ENCODE results near the gene CPT1C. TPM values are rescaled to one million over a fixed set of nuclear protein-coding genes. Genes with fewer than 3 reads are reported as not detected.
A peak's percentile ranks its signal among the peaks of the same experiment; 100 is the strongest.

CPT1C gene
- total and polyA plus RNA-seq, 2 of the 8 experiments (the other 6 are each of a cell fraction or from before 2014, with no cell fraction given): 79.6 to 91.8 TPM

- TF ChIP-seq CTBP2 (IDR thresholded peaks at IDR 0.05; ENCODE audit: borderline replicate concordance, insufficient read depth, insufficient read length, low read length): no peak
- TF ChIP-seq NANOG (IDR thresholded peaks at IDR 0.05; ENCODE audit: insufficient read depth, low read depth, low read length, poor library complexity, severe bottlenecking): no peak
- no peak for TF ChIP-seq SAP30 (IDR thresholded peaks at IDR 0.05; ENCODE audit: insufficient read depth, insufficient replicate concordance, low read length)
- TF ChIP-seq JUND (IDR thresholded peaks at IDR 0.05; ENCODE audit: low read length): peak; percentile 94
- 0 out of 2 replicates have a peak, but pooled peaks have one; percentile 12 for TF ChIP-seq MAFK (IDR thresholded peaks at IDR 0.05; ENCODE audit: low read depth, low read length)
- TF ChIP-seq TBP (IDR thresholded peaks at IDR 0.05; ENCODE audit: low read depth, low read length): peak; percentile 96
- TF ChIP-seq SRF (IDR thresholded peaks at IDR 0.05; ENCODE audit: low read depth, low read length): no peak
- TF ChIP-seq EGR1 (IDR thresholded peaks at IDR 0.05; ENCODE audit: borderline replicate concordance, low read depth, low read length): peak; percentile 76; the same call in 1 of the 2 replicates
- no peak for TF ChIP-seq HDAC6 (IDR thresholded peaks at IDR 0.05; ENCODE audit: low read depth, low read length)
- 0 out of 2 replicates have a peak, but pooled peaks have one; percentile 38 for TF ChIP-seq CHD2 (IDR thresholded peaks at IDR 0.05; ENCODE audit: low read length)
- no peak for TF ChIP-seq EZH2 (IDR thresholded peaks at IDR 0.05; ENCODE audit: low read depth, low read length, severe bottlenecking)
- TF ChIP-seq POLR2AphosphoS5 (IDR thresholded peaks at IDR 0.05; ENCODE audit: low read depth, low read length): peak; percentile 96
- TF ChIP-seq, protein P1, sequence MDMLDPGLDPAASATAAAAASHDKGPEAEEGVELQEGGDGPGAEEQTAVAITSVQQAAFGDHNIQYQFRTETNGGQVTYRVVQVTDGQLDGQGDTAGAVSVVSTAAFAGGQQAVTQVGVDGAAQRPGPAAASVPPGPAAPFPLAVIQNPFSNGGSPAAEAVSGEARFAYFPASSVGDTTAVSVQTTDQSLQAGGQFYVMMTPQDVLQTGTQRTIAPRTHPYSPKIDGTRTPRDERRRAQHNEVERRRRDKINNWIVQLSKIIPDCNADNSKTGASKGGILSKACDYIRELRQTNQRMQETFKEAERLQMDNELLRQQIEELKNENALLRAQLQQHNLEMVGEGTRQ (IDR thresholded peaks at IDR 0.05; ENCODE audit: low read length): no peak
- TF ChIP-seq SP2 (IDR thresholded peaks at IDR 0.05; ENCODE audit: low read length): no peak
- TF ChIP-seq SP1 (IDR thresholded peaks at IDR 0.05; ENCODE audit: low read depth, low read length): peak; percentile 73
- TF ChIP-seq RNF2 (IDR thresholded peaks at IDR 0.05; ENCODE audit: borderline replicate concordance, low read depth, low read length, missing control alignments, poor library complexity, severe bottlenecking): no peak
- no peak for TF ChIP-seq NRF1 (IDR thresholded peaks at IDR 0.05; ENCODE audit: low read depth, low read length)
- no peak for TF ChIP-seq ATF2 (IDR thresholded peaks at IDR 0.05; ENCODE audit: low read length)
- no peak for TF ChIP-seq RFX5 (IDR thresholded peaks at IDR 0.05; ENCODE audit: borderline replicate concordance, low read depth, low read length)
- no peak for TF ChIP-seq FOSL1 (IDR thresholded peaks at IDR 0.05; ENCODE audit: insufficient read depth, low read depth, low read length)
- no peak for TF ChIP-seq KDM1A (IDR thresholded peaks at IDR 0.05; ENCODE audit: borderline replicate concordance, low read length)
- no peak for TF ChIP-seq BRCA1 (IDR thresholded peaks at IDR 0.05; ENCODE audit: low read depth, low read length)
These were observed 14.7 kb upstream of the CPT1C start (continued) for GRCh38 chr19:49676136-49676783.

Data from H1 (cell line).